HepG2 (cell line): ENCODE measurements around the gene SFPQ. TPM values are rescaled to one million over a fixed set of nuclear protein-coding genes. Genes with fewer than 3 reads are reported as not detected.
A peak's percentile ranks its signal among the peaks of the same experiment; 100 is the strongest.

Experiments
- GMEB1 ChIP-seq: sonication (generic); formaldehyde crosslinking; IDR thresholded peaks from 2 replicates; pipeline ENCODE4 v1.5.1; 2020; ENCODE audit warnings: missing genetic modification reagents, mild to moderate bottlenecking, borderline replicate concordance
- KIAA2018 ChIP-seq: sonication (generic); formaldehyde crosslinking; IDR thresholded peaks from 2 replicates; pipeline ENCODE4 v1.5.0; 2020; ENCODE audit warnings: mild to moderate bottlenecking, missing genetic modification reagents, borderline replicate concordance
- KLF15 ChIP-seq: sonication (generic); formaldehyde crosslinking; IDR thresholded peaks from 2 replicates; pipeline ENCODE4 v1.8.1; 2023; ENCODE audit warnings: borderline replicate concordance, mild to moderate bottlenecking, inconsistent platforms, missing genetic modification reagents, mixed read lengths
- MEIS2 ChIP-seq: sonication (generic); formaldehyde crosslinking; IDR thresholded peaks from 2 replicates; pipeline ENCODE4 v1.9.0; 2021; ENCODE audit warnings: mild to moderate bottlenecking, missing genetic modification reagents
- PRDM4 ChIP-seq: sonication (generic); formaldehyde crosslinking; IDR thresholded peaks from 2 replicates; pipeline ENCODE4 v1.9.0; 2021; ENCODE audit warnings: missing genetic modification reagents, borderline replicate concordance
- STAT6 ChIP-seq: sonication (generic); formaldehyde crosslinking; IDR thresholded peaks from 2 replicates; pipeline ENCODE4 v1.4.0; 2020; ENCODE audit warnings: missing genetic modification reagents, mild to moderate bottlenecking, borderline replicate concordance
- THAP11 ChIP-seq: IDR thresholded peaks from 2 replicates; pipeline ENCODE4 v1.6.1; 2016; ENCODE audit warnings: missing biosample characterization, missing genetic modification reagents
- ZFAT ChIP-seq: sonication (generic); formaldehyde crosslinking; conservative IDR thresholded peaks from 2 replicates; pipeline ENCODE4 v1.8.1; 2023; ENCODE audit warnings: missing genetic modification reagents, inconsistent platforms
- ZFP1 ChIP-seq: IDR thresholded peaks from 2 replicates; pipeline ENCODE4 v1.6.1; 2016
- ZNF205 ChIP-seq: IDR thresholded peaks from 2 replicates; pipeline ENCODE4 v1.6.1; 2018; ENCODE audit warnings: missing biosample characterization, missing genetic modification reagents
- ZNF546 ChIP-seq: sonication (generic); formaldehyde crosslinking; conservative IDR thresholded peaks from 2 replicates; pipeline ENCODE4 v1.8.1; 2023; ENCODE audit warnings: mild to moderate bottlenecking, missing genetic modification reagents
- ZNF792 ChIP-seq: IDR thresholded peaks from 2 replicates; pipeline ENCODE4 v1.6.1; 2016
- polyA plus RNA-seq, 8 experiments: library from polyadenylated mRNA; depleted of rRNA in 3 of 8; stranded (reverse) in 7 of 8; unstranded in 1 of 8; fragments of >200 nt; fragmentation: Illumina TruSeq in 4 of 8; extraction: Trizol in 4 of 8; gene quantifications; 2 replicates each; pipeline versions ENCODE4 v1.2.1 to v1.2.3, GENCODE V29; 2011 to 2016; ENCODE audit warnings: low read depth in 4 of 8, missing spikeins in 1 of 8, mixed read lengths in 1 of 8; ENCODE audit not compliant: insufficient read depth in 1 of 8
- total RNA-seq, 5 experiments: library from RNA; depleted of rRNA; stranded (reverse); fragments of >200 nt; fragmentation: Illumina TruSeq; extraction: Trizol; gene quantifications; 2 replicates each; pipeline ENCODE4 v1.2.3, GENCODE V29; 2016; ENCODE audit warnings: low read depth in 1 of 5

The SFPQ gene
- total and polyA plus RNA-seq, 2 of the 13 experiments (the other 11 are each of a cell fraction or from before 2014, with no cell fraction given), result 101 to 292 TPM

GRCh38 chr1:35192853-35193664 is at the start of gene SFPQ (continued):
- TF ChIP-seq PRDM4 (CRISPR knock-in tag) (no peak), MEIS2 (CRISPR knock-in tag) (peak; percentile 79), ZNF205 (CRISPR knock-in tag) (peak; percentile 74; the same call in 1 of the 2 replicates), GMEB1 (CRISPR knock-in tag) (peak; percentile 46; the same call in 1 of the 2 replicates), KIAA2018 (CRISPR knock-in tag) (no peak), ZFP1 (CRISPR knock-in tag) (0 out of 2 replicates have a peak, but pooled peaks have one; percentile 77), THAP11 (CRISPR knock-in tag) (peak; percentile 70), ZFAT (no peak), STAT6 (CRISPR knock-in tag) (no peak), KLF15 (CRISPR knock-in tag) (peak; percentile 15; the same call in 1 of the 2 replicates), ZNF792 (CRISPR knock-in tag) (no peak), ZNF546 (CRISPR knock-in tag) (no peak)
